Endothelial cell of umbilical vein (primary cell): ENCODE results near the gene CD93. TPM values are rescaled to one million over a fixed set of nuclear protein-coding genes. Genes with fewer than 3 reads are reported as not detected.

Experiments
- BruUV-seq: library from RNA; stranded (reverse); fragments of 400-500 nt; replicated peaks from 2 replicates; lab custom pipeline; 2021; lab: Mats Ljungman, UMichigan
- CTCF ChIA-PET: fragments of 300-600, 350-600 bp; sonication (Branson Sonifier 250); formaldehyde crosslinking; loops from one replicate; lab custom pipeline; 2021; ENCODE audit warnings: antibody characterized with exemption, inconsistent platforms; lab: Charles Lee
- POLR2A ChIA-PET: fragments of 300-600, 350-600 bp; sonication (Branson Sonifier 250); formaldehyde crosslinking; loops from one replicate; lab custom pipeline; 2021; ENCODE audit warnings: antibody characterized with exemption, inconsistent platforms; lab: Charles Lee
- DNase-seq: peaks from one replicate; pipeline ENCODE4 v3.0.0-alpha.2; 2011; ENCODE audit warnings: low read depth, low spot score
- FAIRE-seq: peaks from 2 replicates; lab custom pipeline; 2011; peaks lifted over from hg19 to GRCh38; lab: Jason Lieb, UNC
- H2AFZ ChIP-seq: 2 replicates; pipeline ENCODE4 v1.6.0; 2012; ENCODE audit warnings: low read depth, low read length, control low read depth, inconsistent platforms
- H3K27ac ChIP-seq: 2 replicates; pipeline ENCODE4 v1.5.1; 2011; ENCODE audit warnings: low read depth, mild to moderate bottlenecking, control low read depth, low read length, moderate library complexity; ENCODE audit not compliant: insufficient read depth
- H3K27me3 ChIP-seq, 2 experiments: 2 replicates each; pipeline versions ENCODE4 v1.6.0 to v1.6.1; 2011; ENCODE audit warnings: low read length in 2 of 2, mixed read lengths in 1 of 2; ENCODE audit not compliant: control insufficient read depth in 2 of 2, insufficient read depth in 2 of 2
- H3K36me3 ChIP-seq, 2 experiments: 2 replicates in 1 of 2; 3 replicates in 1 of 2; pipeline ENCODE4 v1.5.1; 2011; ENCODE audit warnings: low read length in 2 of 2, mild to moderate bottlenecking in 1 of 2, moderate library complexity in 1 of 2; ENCODE audit not compliant: control insufficient read depth in 2 of 2, insufficient read depth in 2 of 2; ENCODE audit errors: extremely low read depth in 1 of 2
- H3K4me1 ChIP-seq: 3 replicates; pipeline ENCODE4 v1.5.1; 2011; ENCODE audit warnings: mild to moderate bottlenecking, low read length; ENCODE audit not compliant: control insufficient read depth, insufficient read depth; ENCODE audit errors: extremely low read depth
- H3K4me2 ChIP-seq: 2 replicates; pipeline ENCODE4 v1.6.1; 2011; ENCODE audit warnings: low read length, control low read depth, mixed read lengths; ENCODE audit not compliant: insufficient read depth
- H3K4me3 ChIP-seq, 3 experiments: fragments of 200-600 bp in 1 of 3; sonication (generic), shearing (Covaris generic) in 1 of 3; replicated peaks in 1 of 3; 2 replicates each; pipeline ENCODE4 v1.5.1; 2011 to 2016; ENCODE audit warnings: control low read depth in 3 of 3, low read length in 3 of 3, mild to moderate bottlenecking in 2 of 3, inconsistent platforms in 1 of 3, low read depth in 1 of 3, moderate library complexity in 1 of 3; ENCODE audit not compliant: insufficient read depth in 1 of 3
- H3K79me2 ChIP-seq: 2 replicates; pipeline ENCODE4 v1.6.0; 2012; ENCODE audit warnings: low read length, inconsistent platforms; ENCODE audit not compliant: control insufficient read depth, insufficient read depth
- H3K9ac ChIP-seq: replicated peaks from 2 replicates; pipeline ENCODE3; 2011; ENCODE audit warnings: low read length, control low read depth; ENCODE audit not compliant: insufficient read depth; ENCODE audit errors: extremely low read depth
- H3K9me1 ChIP-seq: replicated peaks from 3 replicates; pipeline ENCODE4 v1.6.0; 2011; ENCODE audit warnings: mild to moderate bottlenecking, low read length; ENCODE audit not compliant: control insufficient read depth, insufficient read depth; ENCODE audit errors: extremely low read depth
- H3K9me3 ChIP-seq: replicated peaks from 2 replicates; pipeline ENCODE4 v1.5.1; 2012; ENCODE audit warnings: low read length, inconsistent platforms; ENCODE audit not compliant: control insufficient read depth, insufficient read depth
- H4K20me1 ChIP-seq: replicated peaks from 2 replicates; pipeline ENCODE3; 2011; ENCODE audit warnings: mild to moderate bottlenecking, low read length; ENCODE audit not compliant: control insufficient read depth, insufficient read depth; ENCODE audit errors: extremely low read depth
- EZH2 ChIP-seq: IDR thresholded peaks from 2 replicates; pipeline ENCODE4 v1.6.1; 2012; ENCODE audit warnings: borderline replicate concordance, low read depth, mild to moderate bottlenecking, moderate library complexity, low read length, inconsistent platforms; ENCODE audit not compliant: severe bottlenecking
- FOS ChIP-seq: IDR thresholded peaks from 2 replicates; pipeline ENCODE4 v1.6.1; 2011; ENCODE audit warnings: mild to moderate bottlenecking, low read length, moderate library complexity, borderline replicate concordance; ENCODE audit not compliant: insufficient read depth
- GATA2 ChIP-seq: IDR thresholded peaks from 2 replicates; pipeline ENCODE4 v1.7.0; 2011; ENCODE audit warnings: low read depth, mild to moderate bottlenecking, moderate library complexity, mixed read lengths, low read length; ENCODE audit not compliant: insufficient read length, insufficient read depth
- JUN ChIP-seq: IDR thresholded peaks from 2 replicates; pipeline ENCODE4 v1.6.1; 2011; ENCODE audit warnings: borderline replicate concordance, low read depth; ENCODE audit not compliant: insufficient read length, insufficient read depth
- MAX ChIP-seq: IDR thresholded peaks from 2 replicates; pipeline ENCODE4 v1.6.1; 2011; ENCODE audit not compliant: insufficient read depth, insufficient read length
- MYC ChIP-seq: IDR thresholded peaks from one replicate; pipeline ENCODE4 v1.6.1; 2011; ENCODE audit warnings: mild to moderate bottlenecking, low read depth, low read length
- POLR2A ChIP-seq: IDR thresholded peaks from 2 replicates; pipeline ENCODE4 v1.6.1; 2012; ENCODE audit warnings: low read depth, mild to moderate bottlenecking, control low read depth, low read length
- POLR2AphosphoS5 ChIP-seq: IDR thresholded peaks from 2 replicates; pipeline ENCODE4 v1.6.1; 2012; ENCODE audit warnings: low read depth, mild to moderate bottlenecking, control low read depth, low read length, moderate library complexity; ENCODE audit not compliant: insufficient read depth
- dilution Hi-C: fragments of 300-500 bp; cut with MboI; formaldehyde crosslinking; loops from one replicate; pipeline ENCODE4 v1.15.0; 2019; ENCODE audit warnings: low sequenced_read_pairs; ENCODE audit not compliant: extremely low pct_ligation_motif_present
- intact Hi-C: fragments of 100-400 bp; cut with micrococcal nuclease; formaldehyde crosslinking; loops from one replicate; pipeline ENCODE4 v1.10.0; 2022
- polyA plus RNA-seq, 4 experiments: library from polyadenylated mRNA; depleted of rRNA in 3 of 4; stranded (reverse) in 3 of 4; unstranded in 1 of 4; fragments of >200 nt; gene quantifications; 2 replicates each; pipeline versions ENCODE4 v1.2.1 to v1.2.3, GENCODE V29; 2011 to 2012; ENCODE audit warnings: missing spikeins in 1 of 4
- total RNA-seq: library from RNA; stranded (reverse); gene quantifications from 2 replicates; pipeline ENCODE4 v1.2.3, GENCODE V29; 2021

Gene CD93
- total and polyA plus RNA-seq, 2 donors (not counting 3 experiments of a cell fraction or from before 2014, with no cell fraction given): 180 to 413 TPM

- no peak for TF ChIP-seq EZH2
- no peak for TF ChIP-seq FOS
- TF ChIP-seq POLR2A: no peak
- no peak for TF ChIP-seq GATA2
- TF ChIP-seq MAX: no peak
- TF ChIP-seq MYC: no peak
- ChIA-PET POLR2A (no interaction called here), CTCF (interaction anchor here (0.8 to 1.3 kb wide), 3 partner anchors 164 to 358 kb away, joined by 3 read pairs; no protein-coding TSS in a partner anchor)
- H3K4me1 ChIP-seq: no peaks in the 10 kb centered on the region
- dilution Hi-C loops: no loop called here
- BruUV-seq: no TSS peak
- H3K4me2 ChIP-seq: no peak overlapping the region
- peaks cover 9 to 21% of the 10 kb centered on the region in 2 experiments for H3K27me3 ChIP-seq
- no peaks in the 10 kb centered on the region for H3K36me3 ChIP-seq
- DNase-seq (no peak), FAIRE-seq (no peak)
- no peaks in the 10 kb centered on the region for H3K79me2 ChIP-seq
- no peak overlapping the region for H3K9ac ChIP-seq
- no peaks in the 10 kb centered on the region for H3K9me1 ChIP-seq
- H3K27ac ChIP-seq: no peak overlapping the region
- H3K9me3 ChIP-seq: no peaks in the 10 kb centered on the region
- intact Hi-C loops: no loop called here
- H2AFZ ChIP-seq: no peak overlapping the region
- no peak overlapping the region for H3K4me3 ChIP-seq
- H4K20me1 ChIP-seq: no peaks in the 10 kb centered on the region
Observed at GRCh38 chr20:23037017-23037481, 49.1 kb downstream of the CD93 start.

DNA sequence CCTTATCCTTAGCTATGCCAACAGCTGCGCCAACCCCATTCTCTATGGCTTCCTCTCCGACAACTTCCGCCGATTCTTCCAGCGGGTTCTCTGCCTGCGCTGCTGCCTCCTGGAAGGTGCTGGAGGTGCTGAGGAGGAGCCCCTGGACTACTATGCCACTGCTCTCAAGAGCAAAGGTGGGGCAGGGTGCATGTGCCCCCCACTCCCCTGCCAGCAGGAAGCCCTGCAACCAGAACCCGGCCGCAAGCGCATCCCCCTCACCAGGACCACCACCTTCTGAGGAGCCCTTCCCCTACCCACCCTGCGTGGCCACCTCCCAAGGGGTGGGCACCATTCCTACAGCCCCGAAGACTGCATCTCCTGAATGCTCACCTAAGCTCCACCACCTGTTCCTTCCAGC is 49.8 kb downstream of the CD93 start:
- Histone ChIP-seq H3K4me3 (no peak overlapping the region), H3K36me3 (no peaks in the 10 kb centered on the region), H3K9ac (no peak overlapping the region), H3K9me1 (no peaks in the 10 kb centered on the region), H3K9me3 (no peaks in the 10 kb centered on the region), H2AFZ (no peak overlapping the region), H3K27ac (no peak overlapping the region), H3K4me2 (no peak overlapping the region), H3K27me3 (peaks cover 4 to 23% of the 10 kb centered on the region in 2 experiments), H4K20me1 (no peaks in the 10 kb centered on the region), H3K79me2 (no peaks in the 10 kb centered on the region), H3K4me1 (no peaks in the 10 kb centered on the region)
- intact Hi-C loops (no loop called here), dilution Hi-C loops (no loop called here)
- ChIA-PET CTCF (interaction anchor here (1.3 kb wide), 1 partner anchor 209 kb away, joined by 3 read pairs; no protein-coding TSS in a partner anchor), POLR2A (no interaction called here)
- DNase-seq: no peak
- no peak for FAIRE-seq
- TF ChIP-seq JUN (no peak), MYC (no peak), EZH2 (no peak), FOS (no peak), MAX (no peak), POLR2AphosphoS5 (no peak), POLR2A (no peak), GATA2 (no peak)
- no TSS peak for BruUV-seq
